Chondrocyte (in vitro differentiated cells): ENCODE data around the gene NELL1. TPM values are rescaled to one million over a fixed set of nuclear protein-coding genes. Genes with fewer than 3 reads are reported as not detected.
"Not testable (repeated sequence)": the region's sequence is repeated elsewhere in the genome, so short reads cannot be mapped to it uniquely, and the experiment has no call there.

Experiments
- DNase-seq: peaks from one replicate; pipeline ENCODE4 v3.0.0; 2021; ENCODE audit warnings: mixed read lengths, low spot score
- H3K27ac Mint-ChIP-seq: one replicate; pipeline ENCODE4 v1.8.0; 2021; ENCODE audit warnings: mild to moderate bottlenecking, moderate library complexity, mixed read lengths; ENCODE audit not compliant: unreplicated experiment
- H3K27me3 Mint-ChIP-seq: 2 replicates; pipeline ENCODE4 v1.8.0; 2021; ENCODE audit warnings: low read depth, mixed read lengths
- H3K36me3 Mint-ChIP-seq: 2 replicates; pipeline ENCODE4 v1.8.0; 2021; ENCODE audit warnings: low read depth, mixed read lengths
- H3K4me1 Mint-ChIP-seq: 2 replicates; pipeline ENCODE4 v1.8.0; 2021; ENCODE audit warnings: low read depth, mild to moderate bottlenecking, mixed read lengths
- H3K4me3 Mint-ChIP-seq: one replicate; pipeline ENCODE4 v1.8.0; 2021; ENCODE audit warnings: mild to moderate bottlenecking, moderate library complexity, mixed read lengths; ENCODE audit not compliant: unreplicated experiment
- H3K9me3 Mint-ChIP-seq: 2 replicates; pipeline ENCODE4 v1.8.0; 2021; ENCODE audit warnings: low read depth, mixed read lengths
- total RNA-seq: library from RNA; stranded (reverse); gene quantifications from 3 replicates; pipeline ENCODE4 v1.2.1, GENCODE V29; 2021
- TF ChIP-seq, protein P1 (sequence below): fragments of 200-600 bp; sonication (generic); IDR thresholded peaks from 2 replicates; pipeline ENCODE4 v1.5.0; 2021; ENCODE audit warnings: antibody characterized with exemption, mild to moderate bottlenecking, moderate library complexity

NELL1 gene
- total RNA-seq, 1 donor from 2014 or later, result not detected

DNA sequence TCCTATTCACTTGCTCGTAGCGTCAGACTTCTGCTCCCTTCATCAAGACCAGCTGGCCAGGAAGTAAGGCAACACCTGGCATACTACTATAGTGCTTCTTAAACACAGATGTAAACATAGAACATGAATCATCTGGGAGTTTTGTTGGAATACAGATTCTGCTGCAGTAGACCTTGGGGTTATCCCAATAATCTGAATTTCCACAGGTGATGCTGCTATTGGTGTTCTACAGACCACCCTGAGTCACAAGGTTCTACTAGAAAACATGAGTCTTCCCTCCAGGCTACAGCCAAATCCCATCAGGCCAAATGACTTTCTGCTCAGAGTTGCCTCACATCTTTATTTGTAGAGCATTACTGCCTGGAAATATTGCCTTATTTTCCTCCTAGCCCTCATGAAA lies 175.2 kb downstream of the NELL1 start:
- Mint-ChIP-seq H3K9me3 (no peaks in the 10 kb centered on the region), H3K27ac (no peak overlapping the region), H3K27me3 (no peaks in the 10 kb centered on the region), H3K36me3 (no peaks in the 10 kb centered on the region), H3K4me1 (no peaks in the 10 kb centered on the region), H3K4me3 (no peak overlapping the region)
- DNase-seq, result no peak
- TF ChIP-seq, protein P1, sequence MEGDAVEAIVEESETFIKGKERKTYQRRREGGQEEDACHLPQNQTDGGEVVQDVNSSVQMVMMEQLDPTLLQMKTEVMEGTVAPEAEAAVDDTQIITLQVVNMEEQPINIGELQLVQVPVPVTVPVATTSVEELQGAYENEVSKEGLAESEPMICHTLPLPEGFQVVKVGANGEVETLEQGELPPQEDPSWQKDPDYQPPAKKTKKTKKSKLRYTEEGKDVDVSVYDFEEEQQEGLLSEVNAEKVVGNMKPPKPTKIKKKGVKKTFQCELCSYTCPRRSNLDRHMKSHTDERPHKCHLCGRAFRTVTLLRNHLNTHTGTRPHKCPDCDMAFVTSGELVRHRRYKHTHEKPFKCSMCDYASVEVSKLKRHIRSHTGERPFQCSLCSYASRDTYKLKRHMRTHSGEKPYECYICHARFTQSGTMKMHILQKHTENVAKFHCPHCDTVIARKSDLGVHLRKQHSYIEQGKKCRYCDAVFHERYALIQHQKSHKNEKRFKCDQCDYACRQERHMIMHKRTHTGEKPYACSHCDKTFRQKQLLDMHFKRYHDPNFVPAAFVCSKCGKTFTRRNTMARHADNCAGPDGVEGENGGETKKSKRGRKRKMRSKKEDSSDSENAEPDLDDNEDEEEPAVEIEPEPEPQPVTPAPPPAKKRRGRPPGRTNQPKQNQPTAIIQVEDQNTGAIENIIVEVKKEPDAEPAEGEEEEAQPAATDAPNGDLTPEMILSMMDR, result no peak

DNA sequence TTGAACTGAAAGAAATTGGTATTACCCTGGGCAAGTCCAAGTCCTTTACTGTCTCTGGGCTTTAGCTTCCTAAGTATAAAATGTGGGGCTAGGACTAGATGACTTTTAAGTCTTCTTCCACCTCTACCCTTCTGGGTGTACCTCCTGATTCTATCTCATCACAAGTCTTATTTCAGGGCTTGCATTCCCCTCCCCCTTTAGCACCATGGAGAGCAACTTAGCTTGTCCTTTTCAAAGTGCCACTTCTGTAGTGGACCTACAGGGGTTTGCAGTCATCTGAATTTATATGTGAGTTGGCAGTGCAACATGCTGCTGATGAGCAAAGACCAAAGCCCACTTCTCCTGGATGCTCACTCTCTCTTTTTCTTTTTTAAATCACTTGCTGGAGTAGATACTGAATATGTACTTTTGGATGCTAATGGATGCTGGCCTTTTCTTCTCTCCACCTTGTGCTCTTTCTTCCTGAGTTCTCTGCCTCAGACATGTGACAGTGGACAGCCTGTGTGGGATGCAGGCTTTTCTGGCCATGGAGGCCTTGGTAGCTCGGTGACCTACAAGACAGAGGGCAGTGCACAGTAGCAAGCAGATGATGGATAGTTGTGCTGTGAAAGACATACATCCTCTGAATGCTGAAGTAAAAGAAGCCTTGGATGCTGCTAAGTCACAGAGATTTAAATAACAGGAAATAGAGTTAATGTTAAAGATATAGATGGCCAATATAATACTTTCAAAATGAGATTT lies 185.0 kb downstream of the NELL1 start:
- TF ChIP-seq, protein P1, result no peak
- Mint-ChIP-seq H3K9me3 (no peaks in the 10 kb centered on the region), H3K36me3 (no peaks in the 10 kb centered on the region), H3K27ac (no peak overlapping the region), H3K27me3 (peaks cover 2% of the 10 kb centered on the region), H3K4me3 (no peak overlapping the region), H3K4me1 (no peaks in the 10 kb centered on the region)
- no peak for DNase-seq

DNA sequence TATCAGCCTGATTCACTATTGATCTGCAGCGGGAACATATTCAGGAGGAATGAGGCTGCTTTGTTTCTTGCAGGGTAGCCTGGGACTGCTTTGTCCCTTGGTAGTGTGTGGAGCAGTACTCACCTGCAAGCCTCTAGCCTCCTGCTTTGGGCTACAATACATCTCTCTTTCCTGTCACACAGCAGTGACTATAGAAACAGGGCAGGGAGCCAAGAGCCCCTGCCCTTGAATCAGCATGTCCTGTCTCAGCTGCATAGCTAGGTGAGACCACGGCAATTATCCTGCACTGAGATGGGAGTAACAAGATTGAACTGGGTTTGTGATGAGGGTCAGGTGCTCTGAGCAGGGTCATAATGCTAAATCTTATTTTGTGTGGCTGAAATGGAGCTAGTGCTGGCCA lies 191.9 kb downstream of the NELL1 start:
- Mint-ChIP-seq H3K9me3 (peaks cover 5% of the 10 kb centered on the region), H3K27ac (no peak overlapping the region), H3K27me3 (no peaks in the 10 kb centered on the region), H3K36me3 (no peaks in the 10 kb centered on the region), H3K4me3 (no peak overlapping the region), H3K4me1 (no peaks in the 10 kb centered on the region)
- no peak for DNase-seq
- TF ChIP-seq, protein P1, result no peak

DNA sequence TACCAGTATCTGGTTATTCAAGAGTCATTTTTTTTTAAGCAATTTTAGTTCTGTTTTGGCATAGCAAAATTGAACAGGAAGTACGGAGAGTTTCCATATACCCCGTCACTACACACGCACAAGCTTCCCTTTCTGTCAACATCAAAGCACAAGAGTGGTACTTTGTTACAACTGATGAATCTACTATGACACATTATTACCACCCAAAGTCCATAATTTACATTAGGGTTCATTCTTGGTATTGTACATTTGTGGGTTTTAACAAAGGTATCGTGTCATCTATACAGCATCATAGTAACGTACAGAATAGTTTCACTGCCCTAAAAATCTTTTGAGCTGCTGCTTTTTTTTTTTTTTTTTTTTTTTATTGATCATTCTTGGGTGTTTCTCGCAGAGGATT lies 192.9 kb downstream of the NELL1 start:
- not testable (repeated sequence) for H3K4me1 Mint-ChIP-seq, H3K27ac Mint-ChIP-seq, H3K27me3 Mint-ChIP-seq, DNase-seq, H3K4me3 Mint-ChIP-seq, H3K36me3 Mint-ChIP-seq, H3K9me3 Mint-ChIP-seq

DNA sequence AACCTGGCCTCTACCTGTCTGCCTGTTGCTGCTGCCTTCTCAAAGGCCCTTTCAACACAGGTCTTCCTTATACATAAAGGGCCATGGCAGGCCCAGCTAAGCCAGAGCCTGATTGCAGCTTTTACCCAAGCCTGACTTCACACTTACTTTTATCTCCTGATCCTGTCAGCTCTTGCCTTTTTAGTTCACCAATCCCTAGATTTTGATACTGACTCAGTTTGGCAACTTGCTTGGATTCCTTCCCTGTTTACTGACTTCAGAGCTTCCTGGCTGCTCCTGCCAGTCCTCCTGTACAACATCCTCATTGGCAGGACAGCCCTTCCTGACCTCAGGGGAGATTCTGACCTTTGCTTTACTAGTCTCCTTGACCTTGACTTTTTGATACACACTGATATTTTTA lies 195.2 kb downstream of the NELL1 start:
- Mint-ChIP-seq H3K4me1 (no peaks in the 10 kb centered on the region), H3K36me3 (no peaks in the 10 kb centered on the region), H3K27ac (no peak overlapping the region), H3K9me3 (peaks cover 5% of the 10 kb centered on the region), H3K4me3 (no peak overlapping the region), H3K27me3 (peaks cover 1% of the 10 kb centered on the region)
- TF ChIP-seq, protein P1, result no peak
- no peak for DNase-seq

DNA sequence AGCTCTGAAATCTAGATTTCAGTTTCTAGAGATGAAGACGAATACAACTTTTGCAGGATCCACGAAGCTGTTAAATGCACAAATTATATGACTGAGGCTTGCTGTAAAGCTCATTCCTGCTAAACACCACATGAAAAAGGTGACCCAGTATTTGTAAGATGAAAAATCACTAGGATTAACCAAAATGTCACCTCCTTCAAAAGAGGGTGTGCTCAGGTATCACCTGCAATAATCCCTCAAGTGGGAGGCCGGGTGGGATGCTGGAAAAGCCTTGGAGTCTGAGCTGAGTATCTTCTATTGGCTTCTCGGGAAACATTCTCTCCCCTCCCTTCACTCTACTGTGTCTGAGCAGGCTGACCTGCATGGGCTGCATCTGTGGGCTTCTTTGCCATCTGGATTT lies 195.8 kb downstream of the NELL1 start:
- no peaks in the 10 kb centered on the region for H3K36me3 Mint-ChIP-seq
- peaks cover 1% of the 10 kb centered on the region for H3K27me3 Mint-ChIP-seq
- no peaks in the 10 kb centered on the region for H3K4me1 Mint-ChIP-seq
- TF ChIP-seq, protein P1, result no peak
- H3K4me3 Mint-ChIP-seq, result no peak overlapping the region
- peaks cover 5% of the 10 kb centered on the region for H3K9me3 Mint-ChIP-seq
- DNase-seq, result no peak
- no peak overlapping the region for H3K27ac Mint-ChIP-seq
